ENCODE results near the gene POMC.
A peak's percentile ranks its signal among the peaks of the same experiment; 100 is the strongest.
"Not testable (repeated sequence)": the region's sequence is repeated elsewhere in the genome, so short reads cannot be mapped to it uniquely, and the experiment has no call there.

Gene POMC

DNA sequence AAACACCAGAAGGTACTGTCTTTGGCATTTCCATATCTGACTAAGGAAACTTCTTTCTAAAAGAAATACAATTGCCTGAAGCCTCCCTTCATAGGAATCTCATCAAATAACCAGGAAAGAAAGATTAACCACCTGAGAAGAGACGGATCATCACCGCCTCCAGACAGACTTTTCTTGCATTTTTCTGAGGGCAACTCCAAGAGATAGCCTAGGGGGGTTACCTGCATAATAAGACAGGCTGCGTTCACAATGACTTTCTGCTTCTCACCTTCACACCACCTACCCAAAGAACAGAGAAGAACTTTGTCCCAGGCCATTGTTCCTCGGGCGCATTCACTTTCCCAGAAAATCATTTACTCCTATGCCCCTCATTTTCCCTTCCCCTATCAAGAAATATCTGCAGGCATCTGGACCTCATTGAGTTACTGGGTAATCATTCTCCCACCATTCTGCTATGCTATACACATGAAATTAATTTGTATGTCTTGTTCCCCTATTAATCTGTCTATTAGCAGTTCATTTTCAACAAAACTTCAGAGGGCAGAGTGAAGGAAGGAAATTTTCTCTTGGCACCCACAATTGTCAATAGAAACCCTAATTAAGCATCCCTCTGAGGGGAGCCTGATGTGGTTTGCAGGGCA, 8.3 kb upstream of the POMC start:
- no peak for DNase-seq (ENCODE audit: low read depth, low spot score)

DNA sequence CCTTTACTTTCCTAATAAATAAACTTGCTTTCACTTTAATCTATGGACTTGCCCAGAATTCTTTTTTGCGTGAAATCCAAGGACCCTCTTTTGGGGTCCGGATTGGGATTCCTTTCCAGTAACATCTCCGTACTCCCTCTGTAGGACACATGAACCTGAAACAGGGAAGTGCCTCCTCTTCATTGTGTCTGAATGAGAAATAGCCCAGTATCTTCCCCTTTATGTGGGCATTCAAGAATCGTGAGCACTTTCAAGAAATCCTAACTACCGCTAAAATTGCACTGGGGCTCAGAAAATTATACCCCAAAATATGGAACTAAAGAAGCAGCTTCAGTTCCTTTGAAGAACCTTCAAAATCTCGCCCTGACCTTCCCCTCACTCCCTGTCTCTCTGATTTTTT, 7.8 kb upstream of the POMC start:
- DNase-seq (ENCODE audit: low read depth, low spot score) = no peak

DNA sequence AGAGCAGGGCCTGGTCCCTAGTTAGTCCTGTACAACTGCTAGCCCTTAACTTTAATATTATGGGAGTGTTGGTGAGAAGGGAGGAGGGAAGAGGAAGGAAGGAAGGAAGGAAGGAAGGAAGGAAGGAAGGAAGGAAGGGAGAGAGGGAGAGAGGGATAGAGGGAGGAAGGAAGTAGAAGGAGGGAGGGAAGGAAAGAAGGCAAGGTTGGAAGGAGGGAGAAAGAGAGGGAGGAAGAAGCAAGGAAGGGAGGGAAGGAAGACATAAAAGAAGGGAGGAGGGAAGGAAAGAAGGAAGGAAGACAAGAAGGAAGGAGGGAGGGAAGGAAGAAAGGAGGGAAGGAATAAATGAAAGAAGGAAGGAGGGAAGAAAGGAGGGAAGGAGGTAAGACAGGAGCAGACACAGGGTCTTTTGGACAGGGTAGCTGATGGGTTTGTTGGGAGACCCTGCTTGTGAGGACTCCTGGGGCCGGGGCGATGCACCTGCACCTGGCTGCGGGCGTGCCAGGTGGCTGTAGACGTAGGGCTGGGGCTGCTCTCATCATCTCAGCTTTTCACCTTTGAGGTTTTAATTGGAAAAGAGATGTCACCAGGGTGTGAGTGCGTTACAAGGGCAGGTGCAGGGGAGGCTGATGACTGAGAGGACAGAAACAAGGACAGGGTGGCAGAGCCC, 5.9 kb upstream of the POMC start:
- DNase-seq (ENCODE audit: low read depth, low spot score) = no peak

DNA sequence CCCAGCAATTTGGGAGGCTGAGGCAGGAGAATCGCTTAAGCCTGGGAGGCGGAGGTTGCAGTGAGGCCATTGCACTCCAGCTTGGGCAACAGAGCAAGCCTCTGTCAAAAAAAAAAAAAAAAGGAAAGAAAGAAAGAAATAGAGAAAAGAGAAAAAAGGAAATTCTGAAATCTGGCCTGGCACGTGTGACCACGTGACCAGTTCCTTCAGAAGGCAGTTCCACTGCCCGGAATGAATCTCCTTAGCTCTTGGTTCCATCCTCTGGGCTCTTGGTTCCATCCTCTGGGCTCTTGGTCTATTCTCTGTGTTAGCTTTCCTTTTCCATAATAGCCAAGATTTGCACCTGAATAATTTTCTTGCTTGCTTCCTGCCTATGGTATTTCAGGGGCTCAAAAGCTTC, 5.3 kb upstream of the POMC start:
- DNase-seq (ENCODE audit: low read depth, low spot score) = no peak

DNA sequence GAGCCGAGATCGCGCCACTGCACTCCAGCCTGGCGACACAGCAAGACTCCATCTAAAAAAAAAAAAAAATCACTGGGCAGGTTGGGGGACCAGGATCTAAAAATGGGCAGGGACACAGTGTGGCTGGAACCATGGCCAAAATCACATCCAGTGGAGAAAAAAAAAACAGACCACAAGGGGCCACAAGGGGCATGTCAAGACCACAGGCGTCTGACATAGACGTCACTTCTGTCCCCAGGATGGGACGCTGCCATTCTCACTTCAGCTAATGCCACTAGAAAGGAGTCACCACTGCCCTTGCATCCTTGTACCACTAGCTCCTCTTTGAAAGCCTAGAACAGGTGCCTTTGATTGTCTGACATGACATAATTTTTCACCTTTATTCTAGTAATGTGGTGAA, 2.5 kb upstream of the POMC start:
- DNase-seq (ENCODE audit: low read depth, low spot score) = no peak

DNA sequence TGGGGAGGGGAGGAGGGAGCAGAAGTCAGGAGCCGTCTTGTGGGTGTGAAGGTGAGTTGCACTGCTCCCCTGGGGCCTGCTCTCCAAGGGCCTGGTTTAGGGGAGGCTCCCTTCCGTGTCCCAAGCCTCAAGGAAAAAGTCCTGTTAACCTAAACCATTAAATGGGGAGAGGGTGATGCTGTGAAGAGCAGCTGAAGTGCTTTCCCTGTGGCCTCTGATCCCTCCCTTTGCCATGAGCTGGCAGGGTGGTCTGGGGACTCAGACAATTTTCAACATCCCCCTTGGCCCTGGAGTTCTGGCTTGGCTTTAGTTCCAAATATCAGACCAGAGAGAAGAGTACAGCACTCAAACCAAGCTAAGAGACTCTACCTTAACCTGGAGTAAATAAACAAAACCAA, 692 bp upstream of the POMC start:
- no peak for DNase-seq (ENCODE audit: low read depth, low spot score)

DNA sequence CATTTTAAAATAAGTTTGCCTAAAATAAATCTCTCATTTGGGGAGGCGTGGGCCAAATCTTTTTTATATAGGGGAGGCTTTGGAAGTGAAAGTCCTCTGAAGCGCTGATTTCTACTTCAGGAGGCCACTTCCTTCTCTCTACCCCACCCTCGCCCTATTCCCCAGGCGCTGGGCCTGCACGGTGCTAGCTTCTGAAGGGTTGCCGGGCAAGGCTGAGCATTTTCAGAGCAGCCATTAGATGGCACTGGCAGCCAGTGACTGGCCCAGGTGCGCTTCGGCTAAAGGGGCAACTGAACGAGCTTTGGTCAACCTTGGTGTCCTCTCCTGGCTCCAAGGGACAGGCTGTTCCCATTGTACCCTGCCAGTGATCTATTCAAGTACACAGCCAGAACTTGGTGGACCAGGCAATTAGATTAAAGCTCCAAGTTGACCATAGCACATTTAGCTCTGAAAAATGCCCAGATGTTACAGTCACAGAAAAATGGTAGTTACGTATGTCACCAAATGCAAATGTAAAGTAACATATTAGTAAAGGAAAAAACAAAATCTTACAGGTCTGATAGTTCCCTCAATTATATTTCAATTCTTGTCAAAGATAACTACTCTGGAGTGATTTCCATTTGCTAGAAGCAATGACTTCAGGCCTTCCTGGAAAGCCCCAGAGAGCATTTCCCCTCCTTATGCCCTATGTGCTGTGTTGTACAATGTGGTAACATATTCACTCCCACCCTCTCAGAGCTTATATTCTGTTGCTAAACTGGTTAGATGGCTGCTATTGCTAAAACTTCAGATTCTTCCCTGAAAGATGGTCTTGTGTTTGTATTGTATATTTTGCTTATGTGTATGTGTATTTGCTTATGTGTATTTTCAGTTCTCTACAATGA, 2.1 kb downstream of the POMC start:
- DNase-seq (ENCODE audit: low read depth, low spot score) = peak; percentile 48

DNA sequence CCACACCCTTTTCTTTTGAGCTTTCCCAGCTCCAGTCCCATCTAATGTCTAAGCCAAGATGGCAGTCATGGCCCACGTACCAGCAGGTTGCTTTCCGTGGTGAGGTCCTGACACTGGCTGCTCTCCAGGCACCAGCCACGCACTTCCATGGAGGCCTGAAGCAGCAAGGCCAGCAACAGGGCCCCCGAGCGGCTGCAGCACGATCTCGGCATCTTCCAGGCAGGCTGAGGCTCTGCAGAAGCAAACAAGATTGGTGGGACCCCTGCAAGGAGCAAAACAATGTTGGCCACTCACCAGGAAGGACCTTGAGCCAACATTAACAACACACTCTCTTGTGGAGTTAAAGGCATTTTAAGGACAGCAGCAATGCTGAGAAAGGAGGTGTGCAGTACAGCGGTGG, 3.8 kb downstream of the POMC start:
- DNase-seq (ENCODE audit: low read depth, low spot score) = peak; percentile 32

DNA sequence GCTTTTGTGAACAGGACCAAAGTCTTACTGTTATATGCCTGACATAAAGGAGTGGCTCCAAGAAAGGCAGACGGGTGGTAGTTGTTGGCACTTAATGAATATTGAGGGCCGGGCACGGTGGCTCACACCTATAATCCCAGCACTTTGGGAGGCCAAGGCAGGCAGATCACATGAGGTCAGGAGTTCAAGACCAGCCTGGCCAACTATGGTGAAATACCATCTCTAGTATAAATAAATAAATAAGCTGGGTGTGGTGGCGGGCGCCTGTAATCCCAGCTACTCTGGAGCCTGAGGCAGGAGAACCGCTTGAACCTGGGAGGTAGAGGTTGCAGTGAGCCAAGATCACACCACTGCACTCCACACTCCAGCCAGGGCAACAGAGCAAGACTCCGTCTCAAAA, 6.3 kb downstream of the POMC start:
- DNase-seq (ENCODE audit: low read depth, low spot score) = not testable (repeated sequence)

DNA sequence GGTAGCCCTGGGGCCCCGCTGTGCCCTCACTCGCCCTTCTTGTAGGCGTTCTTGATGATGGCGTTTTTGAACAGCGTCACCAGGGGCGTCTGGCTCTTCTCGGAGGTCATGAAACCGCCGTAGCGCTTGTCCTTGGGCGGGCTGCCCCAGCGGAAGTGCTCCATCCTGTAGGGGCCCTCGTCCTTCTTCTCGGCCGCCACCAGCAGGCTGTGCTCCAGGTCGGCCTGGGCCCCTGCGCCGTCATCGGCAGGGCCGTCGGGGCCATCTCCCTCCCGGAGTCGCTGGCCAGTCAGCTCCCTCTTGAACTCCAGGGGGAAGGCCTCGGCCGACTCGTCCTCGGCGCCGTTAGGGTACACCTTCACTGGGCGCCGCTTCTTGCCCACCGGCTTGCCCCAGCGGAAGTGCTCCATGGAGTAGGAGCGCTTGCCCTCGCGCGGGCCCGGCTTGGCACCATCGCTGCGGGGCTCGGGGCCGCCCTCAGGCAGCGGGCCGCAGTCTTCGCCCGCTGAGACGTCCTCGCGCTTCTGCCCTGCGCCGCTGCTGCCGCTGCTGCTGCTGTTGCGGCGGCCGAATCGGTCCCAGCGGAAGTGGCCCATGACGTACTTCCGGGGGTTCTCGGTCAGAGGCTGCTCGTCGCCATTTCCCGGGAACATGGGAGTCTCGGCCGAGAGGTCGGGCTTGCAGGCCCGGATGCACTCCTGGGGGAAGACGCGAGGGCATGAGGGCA, 7.2 kb downstream of the POMC start:
- peak; percentile 19 for DNase-seq (ENCODE audit: low read depth, low spot score)

DNA sequence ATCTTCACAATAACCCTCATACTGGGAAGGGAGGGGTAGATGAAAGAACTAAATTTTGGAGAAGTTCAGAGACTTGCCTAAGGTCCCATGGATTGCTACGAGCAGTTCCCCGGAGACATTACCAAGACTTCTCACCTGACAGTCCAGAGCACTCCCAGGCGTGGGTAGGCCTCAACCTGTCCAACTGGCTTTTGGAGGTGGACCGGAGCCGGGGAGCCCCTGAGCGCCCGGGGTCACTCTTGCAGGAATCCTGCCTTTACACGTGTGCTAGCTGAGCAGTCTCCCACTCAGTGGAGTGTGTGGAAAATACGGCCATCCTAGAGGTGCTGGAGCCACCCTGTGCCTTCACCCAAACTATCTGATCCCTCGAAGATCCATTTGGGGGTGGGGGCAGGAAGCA, 8.0 kb downstream of the POMC start:
- no peak for DNase-seq (ENCODE audit: low read depth, low spot score)

DNA sequence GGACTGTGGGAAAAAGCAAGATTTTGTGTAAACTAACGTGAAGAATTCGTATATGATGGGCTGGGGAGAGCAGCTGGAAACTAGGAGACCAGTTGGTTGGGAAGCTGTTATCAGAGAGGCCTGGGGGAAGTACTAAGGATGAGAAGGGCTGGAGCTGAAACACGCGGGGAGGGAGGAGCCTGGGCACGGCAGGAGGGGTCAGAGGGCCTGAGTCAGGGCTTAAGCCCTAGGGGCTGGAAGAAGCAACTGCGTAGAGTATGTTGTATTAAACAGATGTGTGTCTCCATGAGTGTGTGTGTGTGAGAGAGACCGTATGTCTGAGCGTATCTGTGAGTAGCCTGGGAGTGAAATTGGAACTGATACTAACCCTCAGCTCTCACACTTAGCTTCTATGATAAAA, 8.4 kb downstream of the POMC start:
- no peak for DNase-seq (ENCODE audit: low read depth, low spot score)

DNA sequence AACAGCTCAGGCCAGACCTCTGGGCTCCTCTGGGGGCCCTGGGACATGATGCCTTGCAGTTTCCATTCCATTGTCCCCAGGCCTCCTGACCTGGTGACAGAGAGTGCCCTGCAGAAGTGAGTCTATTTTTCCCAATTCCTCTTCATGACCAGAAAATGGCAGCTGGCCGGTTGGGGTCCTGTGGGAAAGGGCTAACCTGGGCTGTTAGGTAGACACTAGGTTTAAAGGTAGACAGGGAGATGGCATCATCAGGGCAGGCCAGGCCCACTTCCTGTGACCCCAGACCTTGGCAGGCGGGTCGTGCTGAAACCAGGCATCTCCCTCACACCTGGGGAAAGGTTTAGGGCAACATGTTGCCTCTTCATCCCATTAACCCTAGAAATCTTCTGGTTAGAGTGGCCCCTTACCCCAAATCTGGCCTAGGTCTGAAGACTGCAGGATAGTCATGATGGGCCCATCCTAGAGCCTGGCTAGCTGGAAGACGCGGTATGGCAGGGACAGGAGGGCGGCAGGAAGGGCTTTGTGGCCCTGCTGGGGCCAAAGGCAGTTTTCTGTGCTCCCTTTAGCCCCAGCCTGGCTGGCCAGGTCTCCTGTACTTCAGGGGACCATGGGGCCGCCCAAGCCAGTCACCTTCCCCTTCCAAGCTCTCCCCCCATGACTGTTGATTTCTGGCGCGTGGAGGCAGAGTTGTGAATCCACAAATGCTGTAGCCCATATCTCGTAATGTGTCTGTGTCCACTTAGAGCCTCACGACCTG, 10.1 kb downstream of the POMC start:
- DNase-seq (ENCODE audit: low read depth, low spot score) = no peak

DNA sequence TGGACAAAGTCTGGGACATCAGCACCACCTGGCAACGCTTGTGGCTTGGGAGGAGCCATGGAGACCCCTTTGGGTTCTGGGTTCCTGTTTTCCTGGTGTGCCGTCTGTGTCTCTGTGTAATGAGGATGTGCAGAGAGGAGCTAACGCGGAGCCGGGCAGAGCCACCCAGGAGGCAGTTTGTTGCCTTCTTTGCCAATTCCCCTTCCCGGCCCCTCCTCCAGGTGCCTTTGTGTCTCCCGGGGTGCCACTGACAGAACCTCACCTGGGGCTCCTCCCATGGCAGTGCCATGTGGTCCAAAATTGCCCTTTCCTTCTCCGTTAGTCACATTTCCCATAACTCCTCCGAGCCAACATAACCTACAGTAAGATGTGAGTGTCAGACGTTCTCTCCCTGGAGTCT, 13.0 kb downstream of the POMC start:
- no peak for DNase-seq (ENCODE audit: low read depth, low spot score)

DNA sequence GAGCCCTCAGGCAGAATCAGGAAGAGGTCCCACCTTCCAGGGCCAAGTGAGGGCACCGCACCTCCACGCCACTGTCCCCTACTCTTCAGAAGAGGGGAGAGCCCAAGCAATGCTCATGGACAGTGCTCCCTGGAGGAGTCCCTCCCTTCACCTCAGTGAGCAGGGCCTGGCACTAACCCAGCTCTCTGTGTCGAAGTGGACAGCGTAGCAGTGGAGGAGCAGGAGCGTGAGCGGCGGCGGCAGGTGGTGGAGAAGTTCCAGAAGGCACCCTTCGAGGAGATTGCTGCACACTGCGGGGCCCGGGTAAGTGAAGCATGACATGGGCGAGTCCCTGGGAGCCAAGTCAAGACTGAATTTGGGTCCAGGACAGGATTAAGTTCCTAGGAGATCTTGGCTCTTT, 16.7 kb downstream of the POMC start:
- DNase-seq (ENCODE audit: low read depth, low spot score) = no peak

DNA sequence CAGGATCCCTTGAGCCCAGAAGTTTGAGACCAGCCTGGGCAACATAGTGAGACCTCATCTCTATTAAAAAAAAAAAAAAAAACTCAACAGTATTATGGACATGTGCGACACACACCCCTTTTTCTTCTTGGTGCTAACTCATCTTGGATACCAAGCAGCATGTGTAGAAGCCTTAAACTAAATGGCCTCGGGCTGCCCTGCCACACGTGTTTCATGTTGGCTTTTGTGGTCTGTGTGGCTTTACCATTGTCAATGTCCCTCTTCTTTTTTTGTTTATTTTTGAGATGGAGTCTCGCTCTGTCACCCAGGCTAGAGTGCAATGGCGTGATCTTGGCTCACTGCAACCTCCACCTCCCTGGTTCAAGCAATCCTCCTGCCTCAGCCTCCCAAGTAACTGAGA, 17.4 kb downstream of the POMC start:
- not testable (repeated sequence) for DNase-seq (ENCODE audit: low read depth, low spot score)

DNA sequence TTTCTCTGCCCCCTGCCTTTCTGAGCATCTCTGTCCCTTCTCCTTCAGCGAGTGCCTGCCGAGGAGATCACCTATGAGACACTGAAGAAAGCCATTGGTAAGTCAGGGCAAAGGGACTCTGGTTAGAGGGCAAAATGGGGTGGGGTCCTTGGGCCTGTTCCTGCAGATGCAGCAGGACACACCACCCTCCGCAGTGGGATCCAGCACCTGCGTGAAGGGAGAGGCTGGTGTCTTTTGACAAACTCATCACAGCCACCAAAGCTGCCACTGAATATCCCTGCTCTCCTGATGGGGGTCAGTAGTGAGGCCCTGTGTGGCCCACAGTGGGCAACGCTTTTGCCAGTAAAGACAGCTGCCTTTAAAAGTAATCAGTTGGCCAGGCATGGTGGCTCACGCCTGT, 18.7 kb downstream of the POMC start:
- no peak for DNase-seq (ENCODE audit: low read depth, low spot score)

DNA sequence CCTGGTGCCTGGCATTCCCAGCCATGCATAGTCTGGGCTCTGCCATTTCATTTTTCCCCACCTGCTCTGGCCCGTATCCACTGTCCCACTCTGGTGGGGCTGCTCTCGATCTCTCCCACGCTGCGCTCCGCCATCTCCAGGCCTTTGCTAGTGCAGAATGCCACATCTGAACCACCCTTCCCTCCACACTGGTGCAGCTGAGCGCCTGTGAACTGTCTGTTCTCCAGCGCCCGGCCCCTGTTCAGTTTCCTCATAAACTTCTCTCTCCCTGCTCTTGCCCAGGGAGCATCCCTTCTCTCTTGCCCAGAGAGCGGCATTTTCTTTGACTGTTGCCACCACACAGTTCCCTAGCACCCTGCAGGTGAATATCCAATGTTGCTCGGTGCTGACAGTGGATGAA, 21.5 kb downstream of the POMC start:
- DNase-seq (ENCODE audit: low read depth, low spot score) = no peak

DNA sequence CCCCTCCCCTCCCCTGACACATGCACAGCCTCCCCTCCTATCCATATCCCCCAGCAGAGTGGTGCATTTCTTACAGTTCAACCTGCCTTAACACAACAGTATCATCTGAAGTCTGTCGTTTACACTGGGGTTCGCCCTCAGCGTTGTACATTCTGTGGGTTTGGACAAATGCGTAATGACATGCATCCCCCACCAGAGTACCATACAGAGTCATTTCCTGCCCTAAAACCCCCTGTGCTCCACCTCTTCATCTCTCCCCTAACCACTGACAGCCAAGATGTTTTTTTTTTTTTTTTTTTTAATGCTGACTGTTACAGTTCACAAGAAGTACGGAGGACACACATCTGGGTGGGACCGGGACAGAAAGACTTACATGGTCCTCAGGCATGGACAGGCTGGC, 22.6 kb downstream of the POMC start:
- no peak for DNase-seq (ENCODE audit: low read depth, low spot score)

DNA sequence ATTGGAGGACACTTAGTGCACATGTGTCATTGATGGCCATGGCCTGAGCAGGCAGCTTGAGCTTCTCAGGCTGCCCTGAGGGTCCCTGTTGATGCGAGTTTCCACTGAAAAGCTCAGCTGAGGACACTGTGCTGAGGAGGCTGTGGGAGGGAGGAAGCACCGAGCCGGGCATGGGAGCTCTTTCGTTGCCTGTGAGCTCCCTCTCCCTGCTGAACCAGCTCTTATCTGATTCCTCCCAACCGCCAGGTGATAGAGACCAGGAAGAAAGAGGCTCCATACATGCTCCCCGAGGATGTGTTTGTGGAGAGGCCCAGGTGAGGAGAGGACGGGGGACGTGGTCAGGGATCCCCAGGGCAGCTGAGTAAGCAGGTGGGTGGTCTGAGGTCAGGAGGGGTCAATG, 27.3 kb downstream of the POMC start:
- DNase-seq (ENCODE audit: low read depth, low spot score) = no peak

DNA sequence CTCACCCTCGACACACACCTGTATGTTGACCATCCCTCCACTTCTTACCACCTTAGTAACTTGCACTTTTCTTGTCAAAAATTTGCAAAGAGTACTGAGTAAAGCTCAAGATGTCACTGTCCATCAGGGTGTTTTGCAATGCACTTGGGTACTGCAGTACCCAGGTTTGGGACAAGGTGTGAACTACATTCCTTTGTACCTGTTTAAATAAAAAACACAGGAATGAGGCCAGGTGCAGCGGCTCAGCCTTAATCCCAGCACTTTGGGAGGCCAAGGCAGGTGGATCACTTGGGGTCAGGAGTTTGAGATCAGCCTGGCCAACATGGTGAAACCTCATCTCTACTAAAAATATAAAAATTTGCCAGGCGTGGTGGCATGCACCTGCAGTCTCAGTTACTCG, 27.8 kb downstream of the POMC start:
- DNase-seq (ENCODE audit: low read depth, low spot score) = not testable (repeated sequence)

All from astrocyte of the hippocampus (primary cell).